ENCODE measurements around the gene TMEM218.
"Not testable (repeated sequence)": the region's sequence is repeated elsewhere in the genome, so short reads cannot be mapped to it uniquely, and the experiment has no call there.

TMEM218 gene

GRCh38 chr11:125090151-125090550 lies 21.3 kb downstream of the TMEM218 start:
- DNase-seq (ENCODE audit: low read depth in 2 of 2) = not testable (repeated sequence)

GRCh38 chr11:125089481-125089880 lies 21.9 kb downstream of the TMEM218 start:
- not testable (repeated sequence) for DNase-seq (ENCODE audit: low read depth in 2 of 2)

- no peak for DNase-seq (ENCODE audit: low read depth in 2 of 2)
These were observed 22.6 kb downstream of the TMEM218 start for GRCh38 chr11:125088576-125089455.

GRCh38 chr11:125088123-125088522 lies 23.3 kb downstream of the TMEM218 start:
- DNase-seq (ENCODE audit: low read depth in 2 of 2) = no peak

- DNase-seq (ENCODE audit: low read depth in 2 of 2) = no peak
These were observed 24.7 kb downstream of the TMEM218 start for GRCh38 chr11:125086633-125087296.

GRCh38 chr11:125085301-125086081 lies 25.9 kb downstream of the TMEM218 start:
- no peak for DNase-seq (ENCODE audit: low read depth in 2 of 2)

GRCh38 chr11:125084761-125085231 lies 26.6 kb downstream of the TMEM218 start:
- DNase-seq (ENCODE audit: low read depth in 2 of 2) = no peak

- DNase-seq (ENCODE audit: low read depth in 2 of 2) = no peak
These were observed 27.4 kb downstream of the TMEM218 start for GRCh38 chr11:125084057-125084416.

- DNase-seq (ENCODE audit: low read depth in 2 of 2) = no peak
These were observed 27.9 kb downstream of the TMEM218 start for GRCh38 chr11:125083312-125084056.

GRCh38 chr11:125082611-125083311 lies 28.7 kb downstream of the TMEM218 start:
- no peak for DNase-seq (ENCODE audit: low read depth in 2 of 2)

- DNase-seq (ENCODE audit: low read depth in 2 of 2) = no peak
These were observed 29.4 kb downstream of the TMEM218 start for GRCh38 chr11:125082040-125082439.

- DNase-seq (ENCODE audit: low read depth in 2 of 2) = no peak
These were observed 30.2 kb downstream of the TMEM218 start for GRCh38 chr11:125081098-125081798.

GRCh38 chr11:125080531-125080911 lies 30.9 kb downstream of the TMEM218 start:
- DNase-seq (ENCODE audit: low read depth in 2 of 2) = no peak

- no peak for DNase-seq (ENCODE audit: low read depth in 2 of 2)
These were observed 31.4 kb downstream of the TMEM218 start for GRCh38 chr11:125079878-125080530.

- DNase-seq (ENCODE audit: low read depth in 2 of 2) = no peak
These were observed 32.1 kb downstream of the TMEM218 start for GRCh38 chr11:125079151-125079877.

- no peak for DNase-seq (ENCODE audit: low read depth in 2 of 2)
These were observed 32.8 kb downstream of the TMEM218 start for GRCh38 chr11:125078516-125079140.

- no peak for DNase-seq (ENCODE audit: low read depth in 2 of 2)
These were observed 33.4 kb downstream of the TMEM218 start for GRCh38 chr11:125078016-125078415.

- DNase-seq (ENCODE audit: low read depth in 2 of 2) = no peak
These were observed 35.0 kb downstream of the TMEM218 start for GRCh38 chr11:125076378-125076945.
